Activated T-cell treated with anti-CD3 and anti-CD28 coated beads for 24 hours (primary cell): ENCODE data around the gene SLC2A10.
A peak's percentile ranks its signal among the peaks of the same experiment; 100 is the strongest.

ENCODE experiments used
- DNase-seq: peaks from one replicate; pipeline ENCODE4 v3.0.0-alpha.2; 2020; ENCODE audit warnings: low read depth

Gene SLC2A10

GRCh38 chr20:46682063-46682821 lies 27.2 kb upstream of the SLC2A10 start:
- DNase-seq = no peak

DNA sequence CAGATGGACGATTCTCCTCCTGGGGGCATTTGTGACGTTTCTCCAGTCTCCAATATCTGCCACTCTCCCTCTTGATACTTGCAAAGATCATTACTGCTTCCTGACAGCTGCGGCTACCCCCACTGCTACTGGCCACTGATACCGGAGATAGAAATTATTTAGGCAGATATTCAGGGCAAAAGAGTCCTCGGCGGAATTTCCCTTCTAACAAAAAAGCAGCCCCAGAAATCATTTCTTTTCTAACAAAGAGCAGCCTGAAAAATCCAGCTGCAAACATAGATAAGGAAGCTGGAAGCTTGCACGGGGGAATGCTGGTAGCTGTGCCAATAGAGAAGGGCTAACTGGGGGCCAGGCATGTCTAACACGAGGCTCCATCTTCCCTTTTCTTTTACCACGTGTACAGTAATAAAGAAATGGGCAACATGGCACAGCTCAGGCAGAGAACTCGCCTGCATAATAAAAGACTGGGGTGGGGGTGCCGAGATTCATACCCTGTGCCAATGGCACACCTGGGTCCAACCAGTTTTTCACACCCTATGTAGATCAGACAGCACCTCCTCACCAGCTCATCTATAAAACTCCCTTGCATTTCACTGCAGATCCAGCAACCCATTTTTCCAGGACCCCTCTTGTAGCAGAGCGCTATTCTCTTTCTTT lies 26.3 kb upstream of the SLC2A10 start:
- no peak for DNase-seq

- DNase-seq = no peak
Observed at GRCh38 chr20:46683668-46683938, 25.8 kb upstream of the SLC2A10 start.

GRCh38 chr20:46683939-46684750 lies 25.3 kb upstream of the SLC2A10 start:
- no peak for DNase-seq

DNA sequence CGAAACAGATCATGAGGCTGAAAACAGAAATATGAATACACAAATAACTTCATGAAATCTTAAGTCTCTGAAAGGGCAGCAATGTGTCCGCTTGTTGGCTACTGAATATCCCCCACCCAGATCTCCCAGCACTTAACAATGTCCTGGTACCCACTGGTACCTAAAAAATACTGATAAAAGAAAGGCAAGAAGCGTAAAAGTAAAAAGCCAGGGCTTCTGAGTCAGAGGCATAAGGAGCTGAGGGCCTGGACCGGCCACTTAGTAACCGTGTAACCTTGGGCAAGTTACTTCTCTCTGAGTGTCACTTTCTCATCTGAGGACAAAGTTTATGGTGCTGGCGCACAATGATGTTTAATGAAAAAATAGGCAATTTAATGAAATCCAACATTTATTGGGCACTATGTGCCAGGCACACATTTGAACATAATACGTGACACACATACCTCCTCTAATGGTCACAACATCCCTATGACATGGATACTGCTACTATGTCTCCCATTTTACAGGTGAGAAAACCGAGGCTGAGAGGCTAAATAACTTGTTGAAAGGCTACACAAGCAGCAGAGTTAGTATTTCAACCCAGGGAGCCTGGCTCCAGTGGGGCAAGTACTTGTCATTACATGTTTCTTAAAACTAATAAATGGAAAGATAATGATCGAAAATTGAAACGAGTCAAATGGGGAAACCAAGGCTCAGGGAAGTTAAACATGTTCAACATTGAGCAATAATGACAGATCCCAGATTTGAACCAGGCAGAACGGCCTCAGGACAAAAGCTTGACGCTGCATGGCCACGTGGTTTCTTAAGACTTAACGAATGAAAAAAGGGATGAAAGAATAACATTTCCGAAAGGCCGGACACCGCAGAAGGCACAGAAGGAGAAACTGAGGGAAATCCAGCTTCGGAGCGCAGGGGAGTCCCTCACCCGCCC lies 21.0 kb upstream of the SLC2A10 start:
- DNase-seq = no peak

DNA sequence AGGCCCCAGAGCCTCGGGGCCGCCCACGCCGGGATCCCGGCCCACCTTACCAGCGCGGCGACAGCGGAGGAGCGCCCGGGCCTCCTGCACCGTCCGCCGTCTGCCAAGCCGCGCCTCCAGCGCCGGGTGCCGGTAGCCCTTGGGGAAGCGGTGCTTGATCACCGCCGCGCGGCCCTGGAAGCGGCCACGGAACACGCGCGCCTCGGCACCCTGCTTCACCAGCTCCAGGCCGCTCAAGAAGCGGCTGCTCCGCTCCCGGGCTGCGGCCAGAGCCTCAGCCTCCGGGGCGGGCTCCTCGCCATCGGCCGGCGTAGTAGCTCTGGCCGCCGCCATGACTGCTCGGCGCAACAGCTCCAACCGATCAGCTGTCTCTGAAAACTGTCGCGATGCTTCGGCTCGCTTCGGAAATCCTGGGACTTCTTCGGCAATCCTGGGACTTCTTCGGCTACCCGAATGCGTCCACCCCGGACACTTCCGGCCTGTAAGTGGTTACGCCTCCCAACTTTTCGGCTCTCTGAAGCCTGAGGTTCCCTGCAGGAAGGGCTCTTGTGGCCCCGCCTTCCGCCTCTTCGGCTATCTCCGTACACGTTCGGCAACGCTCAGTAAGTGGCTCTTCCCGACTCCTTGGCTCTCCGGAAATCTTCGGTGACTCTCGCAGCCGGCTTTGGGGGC lies 20.2 kb upstream of the SLC2A10 start, which contains the start of gene TP53RK:
Gene TP53RK, minus strand, starts transcription at position 363 of the 672 bp plus-strand sequence. Its CDS starts 30 bp downstream, at position 333.
- DNase-seq = peak; percentile 98

DNA sequence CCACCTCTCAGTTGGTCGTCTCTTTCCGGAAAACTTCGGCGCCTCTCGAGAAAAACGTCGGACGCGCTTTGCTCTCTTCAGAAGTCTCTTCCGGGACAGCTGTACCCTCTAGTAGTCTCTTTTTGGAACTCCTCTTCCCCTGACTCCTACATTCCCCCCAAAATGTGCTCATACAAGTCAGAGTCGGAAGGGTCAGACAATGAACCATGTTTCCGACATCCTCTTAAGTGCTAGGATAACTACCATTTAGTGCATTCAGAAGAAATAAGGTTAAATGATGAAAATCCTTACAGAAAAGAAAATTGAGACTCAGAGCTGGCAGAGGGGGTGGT lies 19.7 kb upstream of the SLC2A10 start:
- DNase-seq = no peak

GRCh38 chr20:46690219-46691106 lies 19.0 kb upstream of the SLC2A10 start:
- no peak for DNase-seq

- no peak for DNase-seq
Observed at GRCh38 chr20:46691196-46691595, 18.3 kb upstream of the SLC2A10 start.

- DNase-seq = no peak
Observed at GRCh38 chr20:46694484-46694883, 15.0 kb upstream of the SLC2A10 start.

- no peak for DNase-seq
Observed at GRCh38 chr20:46695892-46696291, 13.6 kb upstream of the SLC2A10 start.

GRCh38 chr20:46696791-46697279 lies 12.6 kb upstream of the SLC2A10 start:
- no peak for DNase-seq

- no peak for DNase-seq
Observed at GRCh38 chr20:46698788-46699187, 10.7 kb upstream of the SLC2A10 start.

DNA sequence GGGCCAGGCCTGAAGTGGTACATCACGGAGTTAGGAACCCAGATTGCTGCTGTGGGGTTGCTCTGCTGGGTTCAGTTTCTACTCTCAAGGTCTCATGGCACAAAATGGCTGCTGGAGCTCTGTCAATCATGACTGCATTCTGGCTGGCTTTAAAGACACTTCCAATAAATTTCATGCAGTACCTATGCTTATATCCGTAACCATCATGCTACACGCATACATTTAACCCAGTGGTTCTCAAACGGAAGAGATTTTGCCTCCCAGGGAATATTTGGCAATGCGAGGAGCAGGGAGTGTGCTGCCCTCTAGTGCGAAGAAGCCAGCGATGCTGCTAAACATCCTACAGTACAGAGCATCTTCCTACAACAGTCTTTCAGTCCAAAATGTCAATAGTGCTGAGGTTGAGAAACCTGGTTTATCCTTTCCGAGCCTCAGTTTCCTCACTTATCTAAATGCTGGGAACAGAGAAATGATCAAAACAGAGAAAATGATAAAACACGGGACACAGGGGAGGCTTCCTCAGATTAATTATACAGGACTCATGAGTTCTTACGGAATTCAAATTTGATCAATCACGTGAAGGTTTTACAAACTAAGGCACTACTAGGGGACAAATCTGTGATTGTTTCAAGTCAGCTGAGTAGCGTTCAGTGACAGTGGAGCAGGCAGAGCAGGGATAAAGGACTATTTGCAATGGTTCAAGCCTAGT lies 9.6 kb upstream of the SLC2A10 start:
- no peak for DNase-seq

DNA sequence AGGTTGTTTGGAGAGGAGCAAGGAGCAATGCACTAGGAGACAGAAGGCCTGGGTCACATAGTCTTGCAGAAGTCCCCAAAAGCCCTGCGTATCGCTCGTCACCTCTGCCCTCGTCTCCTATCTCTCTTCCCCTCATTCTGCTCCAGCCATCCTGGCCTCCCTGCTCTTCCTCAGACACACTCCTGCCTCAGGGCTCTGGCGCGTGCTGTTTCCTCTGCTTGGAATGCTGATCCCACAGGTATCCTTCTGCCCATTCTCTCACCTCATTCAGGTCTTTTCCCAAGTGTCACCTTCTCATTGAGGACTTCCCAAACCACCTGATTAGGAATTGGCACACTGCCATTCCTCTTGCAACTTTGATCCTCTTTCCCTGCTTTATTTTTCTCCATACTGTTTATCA lies 9.0 kb upstream of the SLC2A10 start:
- no peak for DNase-seq

GRCh38 chr20:46701057-46701456 lies 8.4 kb upstream of the SLC2A10 start:
- DNase-seq = no peak

GRCh38 chr20:46701556-46701955 lies 7.9 kb upstream of the SLC2A10 start:
- no peak for DNase-seq

DNA sequence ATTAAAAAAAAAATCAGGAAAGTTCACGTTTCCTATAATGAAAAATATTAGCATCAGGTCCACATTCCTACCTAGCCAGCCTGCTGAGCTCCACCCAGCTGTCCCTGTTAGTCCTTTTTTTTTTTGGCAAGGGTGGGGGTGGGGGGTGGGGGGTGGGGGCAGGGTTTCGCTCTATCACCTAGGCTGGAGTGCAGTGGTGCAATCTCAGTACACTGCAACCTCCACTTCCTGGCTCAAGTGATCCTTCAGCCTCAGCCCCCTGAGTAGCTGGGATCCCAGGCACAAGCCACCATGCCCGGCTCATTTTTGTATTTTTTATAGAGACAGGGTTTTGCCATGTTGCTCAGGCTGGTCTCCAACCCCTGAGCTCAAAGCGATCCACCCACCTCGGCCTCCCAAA lies 7.5 kb upstream of the SLC2A10 start:
- DNase-seq = no peak

DNA sequence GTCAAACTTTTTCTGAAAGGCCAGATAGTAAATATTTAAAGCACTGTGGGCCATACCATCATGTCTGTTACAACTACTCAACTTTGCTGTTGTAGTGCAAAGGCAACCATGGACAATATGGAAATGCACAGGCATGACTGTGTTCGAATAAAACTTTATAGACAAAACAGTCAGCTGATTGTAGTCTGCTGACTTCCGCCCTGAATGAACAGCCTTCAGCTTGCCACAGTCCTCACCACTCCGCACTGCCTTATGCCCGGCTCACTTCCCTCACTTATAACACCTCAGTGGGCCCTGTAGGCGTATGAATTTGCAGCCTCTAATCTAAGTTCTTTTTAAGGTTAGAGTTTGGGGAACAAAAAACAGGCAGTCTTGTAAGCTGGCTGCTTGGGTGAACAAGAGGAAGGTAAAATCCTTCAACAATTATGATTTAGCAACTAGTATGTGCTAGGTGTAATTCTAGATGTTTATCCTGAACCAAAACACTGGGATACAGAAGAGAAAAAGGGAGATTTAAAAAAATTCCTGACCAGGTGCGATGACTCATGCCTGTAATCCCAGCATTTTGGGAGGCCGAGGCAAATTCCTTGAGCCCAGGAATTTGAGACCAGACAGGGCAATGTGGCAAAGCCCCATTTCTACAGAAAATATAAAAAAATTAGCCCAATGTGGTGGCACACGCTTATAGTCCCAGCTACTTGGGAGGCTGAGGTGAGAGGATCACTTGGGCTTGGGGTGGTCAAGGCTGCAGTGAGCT lies 6.8 kb upstream of the SLC2A10 start:
- no peak for DNase-seq
